Measurements from ENCODE around the gene IDH3A.

DNA sequence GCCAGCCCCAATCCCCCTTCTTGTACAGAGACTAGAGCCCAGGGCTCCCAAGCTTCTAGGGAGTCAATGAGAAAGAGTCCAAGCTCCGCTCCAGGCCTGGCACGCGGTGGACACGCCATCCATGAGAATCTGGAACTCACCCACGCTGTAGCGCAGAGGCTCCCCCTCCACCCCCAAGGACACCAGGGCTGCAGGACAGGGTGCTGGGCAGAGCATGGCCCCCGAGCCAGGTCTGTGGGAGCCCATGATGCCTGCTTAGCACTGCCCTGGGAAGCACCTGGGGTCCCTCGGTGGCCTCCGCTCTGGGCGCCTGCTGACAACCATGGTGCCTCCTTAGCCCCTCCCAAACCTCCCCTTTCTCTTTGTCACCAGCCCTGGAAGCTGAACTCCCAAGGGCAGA, 56.7 kb downstream of the IDH3A start:
- TF ChIP-seq, protein P1, sequence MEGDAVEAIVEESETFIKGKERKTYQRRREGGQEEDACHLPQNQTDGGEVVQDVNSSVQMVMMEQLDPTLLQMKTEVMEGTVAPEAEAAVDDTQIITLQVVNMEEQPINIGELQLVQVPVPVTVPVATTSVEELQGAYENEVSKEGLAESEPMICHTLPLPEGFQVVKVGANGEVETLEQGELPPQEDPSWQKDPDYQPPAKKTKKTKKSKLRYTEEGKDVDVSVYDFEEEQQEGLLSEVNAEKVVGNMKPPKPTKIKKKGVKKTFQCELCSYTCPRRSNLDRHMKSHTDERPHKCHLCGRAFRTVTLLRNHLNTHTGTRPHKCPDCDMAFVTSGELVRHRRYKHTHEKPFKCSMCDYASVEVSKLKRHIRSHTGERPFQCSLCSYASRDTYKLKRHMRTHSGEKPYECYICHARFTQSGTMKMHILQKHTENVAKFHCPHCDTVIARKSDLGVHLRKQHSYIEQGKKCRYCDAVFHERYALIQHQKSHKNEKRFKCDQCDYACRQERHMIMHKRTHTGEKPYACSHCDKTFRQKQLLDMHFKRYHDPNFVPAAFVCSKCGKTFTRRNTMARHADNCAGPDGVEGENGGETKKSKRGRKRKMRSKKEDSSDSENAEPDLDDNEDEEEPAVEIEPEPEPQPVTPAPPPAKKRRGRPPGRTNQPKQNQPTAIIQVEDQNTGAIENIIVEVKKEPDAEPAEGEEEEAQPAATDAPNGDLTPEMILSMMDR (IDR thresholded peaks at IDR 0.05) = no peak
- no peak for TF ChIP-seq POLR2A (IDR thresholded peaks at IDR 0.05)

Measured in right lobe of liver (tissue), 4 donors.